Measurements from ENCODE around the gene TBCE. TPM values are rescaled to one million over a fixed set of nuclear protein-coding genes. Genes with fewer than 3 reads are reported as not detected.

TBCE gene
- polyA plus RNA-seq, 1 donor from 2014 or later: 72.9 TPM

- H3K9me3 ChIP-seq (ENCODE audit: low read length): no peaks in the 10 kb centered on the region
- no peak overlapping the region for H3K9ac ChIP-seq (ENCODE audit: low read length)
- no peaks in the 10 kb centered on the region for H4K20me1 ChIP-seq (ENCODE audit: insufficient read depth)
- TF ChIP-seq POLR2AphosphoS5 (IDR thresholded peaks at IDR 0.05): no peak
- TF ChIP-seq SMC3 (conservative IDR thresholded peaks at IDR 0.05; ENCODE audit: poor library complexity): no peak
- TF ChIP-seq CTCF (IDR thresholded peaks at IDR 0.05; ENCODE audit: poor library complexity, severe bottlenecking): no peak
- TF ChIP-seq EZH2 (IDR thresholded peaks at IDR 0.05; ENCODE audit: borderline replicate concordance, insufficient read depth, low read length, poor library complexity, severe bottlenecking): no peak
- no peak for TF ChIP-seq REST (IDR thresholded peaks at IDR 0.05; ENCODE audit: borderline replicate concordance)
- TF ChIP-seq MXI1 (conservative IDR thresholded peaks at IDR 0.05; ENCODE audit: poor library complexity, severe bottlenecking): no peak
- no peak overlapping the region for H3K4me3 ChIP-seq (ENCODE audit: low read length)
- no peaks in the 10 kb centered on the region for H3F3A ChIP-seq (ENCODE audit: insufficient read depth, low read length, poor library complexity, severe bottlenecking)
- no peak overlapping the region for H2AFZ ChIP-seq (ENCODE audit: low read depth, low read length)
- H3K27ac ChIP-seq (ENCODE audit: low read length): no peak overlapping the region
- H3K9me2 ChIP-seq (ENCODE audit: insufficient read depth, low read length): no peaks in the 10 kb centered on the region
- H3K36me3 ChIP-seq (ENCODE audit: insufficient read depth, low read length): no peaks in the 10 kb centered on the region
- no peaks in the 10 kb centered on the region for H3K27me3 ChIP-seq (ENCODE audit: insufficient read depth, low read depth, low read length)
- H3K79me2 ChIP-seq (replicated peaks; ENCODE audit: insufficient read depth, low read length): no peaks in the 10 kb centered on the region
- no peak overlapping the region for H3K4me2 ChIP-seq (ENCODE audit: low read length)
Observed at GRCh38 chr1:235426680-235427079, 59.5 kb downstream of the TBCE start.

- H3F3A ChIP-seq (ENCODE audit: insufficient read depth, low read length, poor library complexity, severe bottlenecking): no peaks in the 10 kb centered on the region
- no peaks in the 10 kb centered on the region for H3K9me3 ChIP-seq (ENCODE audit: low read length)
- H3K27me3 ChIP-seq (ENCODE audit: insufficient read depth, low read depth, low read length): no peaks in the 10 kb centered on the region
- H2AFZ ChIP-seq (ENCODE audit: low read depth, low read length): no peak overlapping the region
- H3K27ac ChIP-seq (ENCODE audit: low read length): no peak overlapping the region
- no peaks in the 10 kb centered on the region for H4K20me1 ChIP-seq (ENCODE audit: insufficient read depth)
- H3K79me2 ChIP-seq (replicated peaks; ENCODE audit: insufficient read depth, low read length): no peaks in the 10 kb centered on the region
- H3K4me2 ChIP-seq (ENCODE audit: low read length): no peak overlapping the region
- H3K4me3 ChIP-seq (ENCODE audit: low read length): no peak overlapping the region
- no peaks in the 10 kb centered on the region for H3K9me2 ChIP-seq (ENCODE audit: insufficient read depth, low read length)
- no peaks in the 10 kb centered on the region for H3K36me3 ChIP-seq (ENCODE audit: insufficient read depth, low read length)
- no peak overlapping the region for H3K9ac ChIP-seq (ENCODE audit: low read length)
- TF ChIP-seq MXI1 (conservative IDR thresholded peaks at IDR 0.05; ENCODE audit: poor library complexity, severe bottlenecking) (no peak), REST (IDR thresholded peaks at IDR 0.05; ENCODE audit: borderline replicate concordance) (no peak), EZH2 (IDR thresholded peaks at IDR 0.05; ENCODE audit: borderline replicate concordance, insufficient read depth, low read length, poor library complexity, severe bottlenecking) (no peak), TAF1 (IDR thresholded peaks at IDR 0.05; ENCODE audit: low read depth) (no peak), POLR2AphosphoS5 (IDR thresholded peaks at IDR 0.05) (no peak), SMC3 (conservative IDR thresholded peaks at IDR 0.05; ENCODE audit: poor library complexity) (no peak), EP300 (conservative IDR thresholded peaks at IDR 0.05; ENCODE audit: poor library complexity, severe bottlenecking) (no peak), CTCF (IDR thresholded peaks at IDR 0.05; ENCODE audit: poor library complexity, severe bottlenecking) (no peak), RAD21 (conservative IDR thresholded peaks at IDR 0.05) (no peak)
Observed at GRCh38 chr1:235427447-235427846, 60.2 kb downstream of the TBCE start.

Data from neural cell (in vitro differentiated cells).